ENCODE measurements around the gene PBRM1.

The PBRM1 gene

GRCh38 chr3:52714335-52715302 is 28.9 kb upstream of the PBRM1 start:
- H3K27me3 Mint-ChIP-seq (ENCODE audit: low read depth): no peaks in the 10 kb centered on the region
- H3K27ac Mint-ChIP-seq: no peak overlapping the region
- no peak overlapping the region for H3K4me3 Mint-ChIP-seq
- peaks cover under 1% of the 10 kb centered on the region for H3K9me3 Mint-ChIP-seq
- H3K4me1 Mint-ChIP-seq: no peaks in the 10 kb centered on the region
- no peak for TF ChIP-seq CTCF (IDR thresholded peaks at IDR 0.05; ENCODE audit: unreplicated experiment in 3 of 3)
- peaks cover 45% of the 10 kb centered on the region for H3K36me3 Mint-ChIP-seq (ENCODE audit: low read depth)

GRCh38 chr3:52712291-52713212 is 26.8 kb upstream of the PBRM1 start:
- Mint-ChIP-seq H3K27me3 (ENCODE audit: low read depth) (no peaks in the 10 kb centered on the region), H3K36me3 (ENCODE audit: low read depth) (peaks cover 39% of the 10 kb centered on the region), H3K9me3 (no peaks in the 10 kb centered on the region), H3K4me1 (peaks cover 2% of the 10 kb centered on the region), H3K27ac (no peak overlapping the region), H3K4me3 (no peak overlapping the region)
- TF ChIP-seq CTCF (IDR thresholded peaks at IDR 0.05; ENCODE audit: unreplicated experiment in 3 of 3): no peak

- peaks cover 30% of the 10 kb centered on the region for H3K36me3 Mint-ChIP-seq (ENCODE audit: low read depth)
- no peaks in the 10 kb centered on the region for H3K27me3 Mint-ChIP-seq (ENCODE audit: low read depth)
- TF ChIP-seq CTCF (IDR thresholded peaks at IDR 0.05; ENCODE audit: unreplicated experiment in 3 of 3): no peak
- H3K27ac Mint-ChIP-seq: no peak overlapping the region
- H3K4me1 Mint-ChIP-seq: peaks cover 11% of the 10 kb centered on the region
- no peaks in the 10 kb centered on the region for H3K9me3 Mint-ChIP-seq
- no peak overlapping the region for H3K4me3 Mint-ChIP-seq
Measured at GRCh38 chr3:52710512-52710911, 24.8 kb upstream of the PBRM1 start.

- peaks cover 26% of the 10 kb centered on the region for H3K4me1 Mint-ChIP-seq
- H3K36me3 Mint-ChIP-seq (ENCODE audit: low read depth): peaks cover 20% of the 10 kb centered on the region
- no peaks in the 10 kb centered on the region for H3K27me3 Mint-ChIP-seq (ENCODE audit: low read depth)
- H3K27ac Mint-ChIP-seq: peak overlapping the region in 1 of 3 experiments; percentile 54
- H3K9me3 Mint-ChIP-seq: no peaks in the 10 kb centered on the region
- no peak for TF ChIP-seq CTCF (IDR thresholded peaks at IDR 0.05; ENCODE audit: unreplicated experiment in 3 of 3)
- H3K4me3 Mint-ChIP-seq: peak overlapping the region; percentile 81 to 98 (median 87)
Measured at GRCh38 chr3:52707585-52707984, 21.9 kb upstream of the PBRM1 start.

- Mint-ChIP-seq H3K9me3 (no peaks in the 10 kb centered on the region), H3K27ac (peak within 1 kb of the TSS; percentile 96 to 97 (median 96)), H3K36me3 (ENCODE audit: low read depth) (peaks cover 9% of the 10 kb centered on the region), H3K4me1 (peaks cover 26% of the 10 kb centered on the region), H3K4me3 (peak within 1 kb of the TSS; percentile 96 to 99 (median 98)), H3K27me3 (ENCODE audit: low read depth) (no peaks in the 10 kb centered on the region)
- TF ChIP-seq CTCF (IDR thresholded peaks at IDR 0.05; ENCODE audit: unreplicated experiment in 3 of 3): no peak
Measured at GRCh38 chr3:52705688-52706686, 20.3 kb upstream of the PBRM1 start, which contains the start of the genes GLT8D1 and SPCS1. GLT8D1 (minus strand) TSS chr3:52705791; CDS start chr3:52700460, 5,331 bp downstream. SPCS1 (plus strand) TSS chr3:52706106; CDS start chr3:52706247, 141 bp downstream.
